HepG2 (cell line): Measurements from ENCODE around the gene STRADA. TPM values are rescaled to one million over a fixed set of nuclear protein-coding genes. Genes with fewer than 3 reads are reported as not detected.

Source experiments
- CHCHD3 ChIP-seq: sonication (generic); formaldehyde crosslinking; IDR thresholded peaks from 2 replicates; pipeline ENCODE4 v1.8.0; 2022; ENCODE audit warnings: mild to moderate bottlenecking, missing genetic modification reagents, moderate library complexity
- DNMT3B ChIP-seq: conservative IDR thresholded peaks from 2 replicates; pipeline ENCODE4 v1.6.1; 2016; ENCODE audit warnings: missing biosample characterization, control low read depth
- FOXJ3 ChIP-seq: sonication (generic); formaldehyde crosslinking; IDR thresholded peaks from 2 replicates; pipeline ENCODE4 v1.4.0; 2020; ENCODE audit warnings: missing genetic modification reagents, mild to moderate bottlenecking, borderline replicate concordance
- FOXM1 ChIP-seq: sonication (generic); formaldehyde crosslinking; IDR thresholded peaks from 2 replicates; pipeline ENCODE4 v1.5.0; 2020; ENCODE audit warnings: missing genetic modification reagents
- HDAC6 ChIP-seq: fragments of 200-600 bp; sonication (generic); IDR thresholded peaks from 2 replicates; pipeline ENCODE4 v1.7.0; 2017; ENCODE audit warnings: mild to moderate bottlenecking, antibody characterized with exemption, low read length, low read depth
- KDM3A ChIP-seq: IDR thresholded peaks from 2 replicates; pipeline ENCODE4 v1.6.1; 2018; ENCODE audit warnings: low read depth, missing compliant biosample characterization
- MAZ ChIP-seq, 2 experiments: sonication (generic) in 1 of 2; formaldehyde crosslinking in 1 of 2; IDR thresholded peaks; 2 replicates each; pipeline versions ENCODE4 v1.5.0 to v1.6.1; 2012 to 2020; ENCODE audit warnings: low read depth in 2 of 2, mild to moderate bottlenecking in 2 of 2, borderline replicate concordance in 1 of 2, improper control_type of control experiment in 1 of 2, low read length in 1 of 2, missing genetic modification reagents in 1 of 2, moderate library complexity in 1 of 2
- MIER2 ChIP-seq: IDR thresholded peaks from 2 replicates; pipeline ENCODE4 v1.6.1; 2016; ENCODE audit warnings: missing biosample characterization, missing genetic modification reagents
- MTA1 ChIP-seq: sonication (generic); formaldehyde crosslinking; IDR thresholded peaks from 2 replicates; pipeline ENCODE4 v1.4.0; 2020; ENCODE audit warnings: missing genetic modification reagents, mild to moderate bottlenecking, borderline replicate concordance
- MYNN ChIP-seq: sonication (generic); formaldehyde crosslinking; IDR thresholded peaks from 2 replicates; pipeline ENCODE4 v1.4.0; 2020; ENCODE audit warnings: mild to moderate bottlenecking, low read depth, missing genetic modification reagents
- NFKB2 ChIP-seq: sonication (generic); formaldehyde crosslinking; IDR thresholded peaks from 2 replicates; pipeline ENCODE4 v1.4.0; 2020; ENCODE audit warnings: missing genetic modification reagents, borderline replicate concordance
- RFXAP ChIP-seq: sonication (generic); formaldehyde crosslinking; IDR thresholded peaks from 2 replicates; pipeline ENCODE4 v1.4.0; 2020; ENCODE audit warnings: missing genetic modification reagents, borderline replicate concordance
- STAT5B ChIP-seq: sonication (generic); formaldehyde crosslinking; IDR thresholded peaks from 2 replicates; pipeline ENCODE4 v1.4.0; 2020; ENCODE audit warnings: missing genetic modification reagents
- TFE3 ChIP-seq: IDR thresholded peaks from 2 replicates; pipeline ENCODE4 v1.6.1; 2016
- U2AF2 ChIP-seq: fragments of 200-400 bp; formaldehyde crosslinking; IDR thresholded peaks from 2 replicates; pipeline ENCODE4 v1.6.1; 2017; ENCODE audit warnings: low read depth, mild to moderate bottlenecking, low read length
- ZFP91 ChIP-seq: sonication (generic); formaldehyde crosslinking; IDR thresholded peaks from 2 replicates; pipeline ENCODE4 v1.9.0; 2022; ENCODE audit warnings: missing genetic modification reagents, mild to moderate bottlenecking, borderline replicate concordance
- ZMYM3 ChIP-seq: sonication (generic); formaldehyde crosslinking; IDR thresholded peaks from 2 replicates; pipeline ENCODE4 v1.5.1; 2020; ENCODE audit warnings: mild to moderate bottlenecking, missing genetic modification reagents
- ZNF326 ChIP-seq: sonication (generic); formaldehyde crosslinking; IDR thresholded peaks from 2 replicates; pipeline ENCODE4 v1.4.0; 2020; ENCODE audit warnings: missing genetic modification reagents, borderline replicate concordance
- ZNF614 ChIP-seq: IDR thresholded peaks from 2 replicates; pipeline ENCODE4 v1.6.1; 2018; ENCODE audit warnings: missing biosample characterization, missing genetic modification reagents, inconsistent platforms, borderline replicate concordance
- ZNF678 ChIP-seq: sonication (generic); formaldehyde crosslinking; IDR thresholded peaks from 2 replicates; pipeline ENCODE4 v1.4.0; 2020; ENCODE audit warnings: mild to moderate bottlenecking, missing genetic modification reagents
- polyA plus RNA-seq, 8 experiments: library from polyadenylated mRNA; depleted of rRNA in 3 of 8; stranded (reverse) in 7 of 8; unstranded in 1 of 8; fragments of >200 nt; fragmentation: Illumina TruSeq in 4 of 8; extraction: Trizol in 4 of 8; gene quantifications; 2 replicates each; pipeline versions ENCODE4 v1.2.1 to v1.2.3, GENCODE V29; 2011 to 2016; ENCODE audit warnings: low read depth in 4 of 8, missing spikeins in 1 of 8, mixed read lengths in 1 of 8; ENCODE audit not compliant: insufficient read depth in 1 of 8
- total RNA-seq, 5 experiments: library from RNA; depleted of rRNA; stranded (reverse); fragments of >200 nt; fragmentation: Illumina TruSeq; extraction: Trizol; gene quantifications; 2 replicates each; pipeline ENCODE4 v1.2.3, GENCODE V29; 2016; ENCODE audit warnings: low read depth in 1 of 5
- TF ChIP-seq, protein P1 (sequence below): sonication (generic); formaldehyde crosslinking; IDR thresholded peaks from 2 replicates; pipeline ENCODE4 v1.4.0; 2020; ENCODE audit warnings: missing genetic modification reagents, mild to moderate bottlenecking, borderline replicate concordance
- TF ChIP-seq, protein P2 (sequence below): IDR thresholded peaks from 2 replicates; pipeline ENCODE4 v1.6.1; 2016; ENCODE audit warnings: mild to moderate bottlenecking

Gene STRADA
- total and polyA plus RNA-seq, 2 of the 13 experiments (the other 11 are each of a cell fraction or from before 2014, with no cell fraction given): 17.6 to 17.9 TPM

- TF ChIP-seq ZNF326 (CRISPR knock-in tag): no peak
- no peak; the same call in 1 of the 2 replicates for TF ChIP-seq ZNF678 (CRISPR knock-in tag)
- TF ChIP-seq ZFP91 (CRISPR knock-in tag): peak; percentile 97
- TF ChIP-seq KDM3A (CRISPR knock-in tag): peak; percentile 88
- TF ChIP-seq TFE3 (CRISPR knock-in tag): no peak; the same call in 1 of the 2 replicates
- peak; percentile 69; the same call in 1 of the 2 replicates for TF ChIP-seq NFKB2 (CRISPR knock-in tag)
- no peak; the same call in none of the 2 replicates for TF ChIP-seq STAT5B
- peak; percentile 84 for TF ChIP-seq ZMYM3 (CRISPR knock-in tag)
- TF ChIP-seq, protein P1, sequence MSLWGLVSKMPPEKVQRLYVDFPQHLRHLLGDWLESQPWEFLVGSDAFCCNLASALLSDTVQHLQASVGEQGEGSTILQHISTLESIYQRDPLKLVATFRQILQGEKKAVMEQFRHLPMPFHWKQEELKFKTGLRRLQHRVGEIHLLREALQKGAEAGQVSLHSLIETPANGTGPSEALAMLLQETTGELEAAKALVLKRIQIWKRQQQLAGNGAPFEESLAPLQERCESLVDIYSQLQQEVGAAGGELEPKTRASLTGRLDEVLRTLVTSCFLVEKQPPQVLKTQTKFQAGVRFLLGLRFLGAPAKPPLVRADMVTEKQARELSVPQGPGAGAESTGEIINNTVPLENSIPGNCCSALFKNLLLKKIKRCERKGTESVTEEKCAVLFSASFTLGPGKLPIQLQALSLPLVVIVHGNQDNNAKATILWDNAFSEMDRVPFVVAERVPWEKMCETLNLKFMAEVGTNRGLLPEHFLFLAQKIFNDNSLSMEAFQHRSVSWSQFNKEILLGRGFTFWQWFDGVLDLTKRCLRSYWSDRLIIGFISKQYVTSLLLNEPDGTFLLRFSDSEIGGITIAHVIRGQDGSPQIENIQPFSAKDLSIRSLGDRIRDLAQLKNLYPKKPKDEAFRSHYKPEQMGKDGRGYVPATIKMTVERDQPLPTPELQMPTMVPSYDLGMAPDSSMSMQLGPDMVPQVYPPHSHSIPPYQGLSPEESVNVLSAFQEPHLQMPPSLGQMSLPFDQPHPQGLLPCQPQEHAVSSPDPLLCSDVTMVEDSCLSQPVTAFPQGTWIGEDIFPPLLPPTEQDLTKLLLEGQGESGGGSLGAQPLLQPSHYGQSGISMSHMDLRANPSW: no peak
- peak; percentile 96; the same call in 1 of the 2 replicates for TF ChIP-seq MTA1 (CRISPR knock-in tag)
- peak; percentile 95 for TF ChIP-seq MAZ (IDR thresholded peaks at IDR 0.05; ENCODE audit: borderline replicate concordance, low read depth, low read length)
- peak; percentile 97 for TF ChIP-seq MAZ (CRISPR knock-in tag; IDR thresholded peaks at IDR 0.05; ENCODE audit: low read depth)
- TF ChIP-seq DNMT3B (CRISPR knock-in tag): 0 out of 2 replicates have a peak, but pooled peaks have one; percentile 58
- TF ChIP-seq CHCHD3 (CRISPR knock-in tag): peak; percentile 73
- TF ChIP-seq, protein P2, sequence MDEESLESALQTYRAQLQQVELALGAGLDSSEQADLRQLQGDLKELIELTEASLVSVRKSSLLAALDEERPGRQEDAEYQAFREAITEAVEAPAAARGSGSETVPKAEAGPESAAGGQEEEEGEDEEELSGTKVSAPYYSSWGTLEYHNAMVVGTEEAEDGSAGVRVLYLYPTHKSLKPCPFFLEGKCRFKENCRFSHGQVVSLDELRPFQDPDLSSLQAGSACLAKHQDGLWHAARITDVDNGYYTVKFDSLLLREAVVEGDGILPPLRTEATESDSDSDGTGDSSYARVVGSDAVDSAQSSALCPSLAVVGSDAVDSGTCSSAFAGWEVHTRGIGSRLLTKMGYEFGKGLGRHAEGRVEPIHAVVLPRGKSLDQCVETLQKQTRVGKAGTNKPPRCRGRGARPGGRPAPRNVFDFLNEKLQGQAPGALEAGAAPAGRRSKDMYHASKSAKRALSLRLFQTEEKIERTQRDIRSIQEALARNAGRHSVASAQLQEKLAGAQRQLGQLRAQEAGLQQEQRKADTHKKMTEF (CRISPR knock-in tag): peak; percentile 76
- TF ChIP-seq FOXJ3 (CRISPR knock-in tag): no peak
- no peak; the same call in none of the 2 replicates for TF ChIP-seq ZNF614
- TF ChIP-seq RFXAP (CRISPR knock-in tag): peak; percentile 27; the same call in 1 of the 2 replicates
- TF ChIP-seq U2AF2: no peak
- peak; percentile 38; the same call in 1 of the 2 replicates for TF ChIP-seq MIER2 (CRISPR knock-in tag)
- no peak for TF ChIP-seq HDAC6
- peak; percentile 79; the same call in 1 of the 2 replicates for TF ChIP-seq MYNN (CRISPR knock-in tag)
- TF ChIP-seq FOXM1 (CRISPR knock-in tag): no peak
Measured at GRCh38 chr17:63741408-63742173, at the start of gene STRADA (continued).
